Measurements from ENCODE around the gene USP13. TPM values are rescaled to one million over a fixed set of nuclear protein-coding genes. Genes with fewer than 3 reads are reported as not detected.
"Not testable (repeated sequence)": the region's sequence is repeated elsewhere in the genome, so short reads cannot be mapped to it uniquely, and the experiment has no call there.

The USP13 gene, protein sequence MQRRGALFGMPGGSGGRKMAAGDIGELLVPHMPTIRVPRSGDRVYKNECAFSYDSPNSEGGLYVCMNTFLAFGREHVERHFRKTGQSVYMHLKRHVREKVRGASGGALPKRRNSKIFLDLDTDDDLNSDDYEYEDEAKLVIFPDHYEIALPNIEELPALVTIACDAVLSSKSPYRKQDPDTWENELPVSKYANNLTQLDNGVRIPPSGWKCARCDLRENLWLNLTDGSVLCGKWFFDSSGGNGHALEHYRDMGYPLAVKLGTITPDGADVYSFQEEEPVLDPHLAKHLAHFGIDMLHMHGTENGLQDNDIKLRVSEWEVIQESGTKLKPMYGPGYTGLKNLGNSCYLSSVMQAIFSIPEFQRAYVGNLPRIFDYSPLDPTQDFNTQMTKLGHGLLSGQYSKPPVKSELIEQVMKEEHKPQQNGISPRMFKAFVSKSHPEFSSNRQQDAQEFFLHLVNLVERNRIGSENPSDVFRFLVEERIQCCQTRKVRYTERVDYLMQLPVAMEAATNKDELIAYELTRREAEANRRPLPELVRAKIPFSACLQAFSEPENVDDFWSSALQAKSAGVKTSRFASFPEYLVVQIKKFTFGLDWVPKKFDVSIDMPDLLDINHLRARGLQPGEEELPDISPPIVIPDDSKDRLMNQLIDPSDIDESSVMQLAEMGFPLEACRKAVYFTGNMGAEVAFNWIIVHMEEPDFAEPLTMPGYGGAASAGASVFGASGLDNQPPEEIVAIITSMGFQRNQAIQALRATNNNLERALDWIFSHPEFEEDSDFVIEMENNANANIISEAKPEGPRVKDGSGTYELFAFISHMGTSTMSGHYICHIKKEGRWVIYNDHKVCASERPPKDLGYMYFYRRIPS
- 9.1 TPM for total RNA-seq

DNA sequence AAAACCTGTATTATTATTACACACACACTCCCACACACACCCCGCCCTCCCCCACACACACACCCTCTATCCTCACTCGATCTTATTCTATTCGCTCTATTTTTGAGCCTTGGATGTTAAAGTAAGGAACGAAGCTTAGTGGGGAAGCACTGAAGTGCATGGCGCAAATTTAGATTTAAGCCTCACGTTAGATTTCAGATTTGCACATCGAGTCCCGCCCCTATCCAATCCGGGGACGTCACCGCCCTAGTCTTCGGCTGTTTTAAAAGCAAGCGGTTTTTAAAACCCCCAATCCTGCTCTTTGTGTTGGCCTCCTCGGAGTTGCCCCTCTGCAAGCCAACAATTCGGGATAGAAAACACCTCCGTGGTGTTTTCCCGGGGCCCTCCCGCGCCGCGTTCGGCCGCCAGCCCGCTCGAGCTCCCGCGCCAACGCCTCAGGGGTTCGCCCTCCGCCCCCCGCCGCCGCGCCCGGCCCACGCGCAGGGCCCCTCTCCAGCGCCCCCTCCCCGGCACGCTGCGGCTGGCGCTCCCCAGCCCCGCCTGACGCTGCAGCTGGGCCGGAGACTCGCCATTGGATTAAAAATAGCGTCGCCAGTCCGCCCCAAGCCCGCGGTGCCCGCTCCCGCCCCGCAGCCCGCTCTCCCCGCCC, at the start of gene USP13:
USP13 (plus strand) TSS at position 594 of the 649 bp plus-strand sequence. CDS start 186 bp downstream, outside the sequence.
- DNase-seq (ENCODE audit: low spot score), result peak; percentile 52

DNA sequence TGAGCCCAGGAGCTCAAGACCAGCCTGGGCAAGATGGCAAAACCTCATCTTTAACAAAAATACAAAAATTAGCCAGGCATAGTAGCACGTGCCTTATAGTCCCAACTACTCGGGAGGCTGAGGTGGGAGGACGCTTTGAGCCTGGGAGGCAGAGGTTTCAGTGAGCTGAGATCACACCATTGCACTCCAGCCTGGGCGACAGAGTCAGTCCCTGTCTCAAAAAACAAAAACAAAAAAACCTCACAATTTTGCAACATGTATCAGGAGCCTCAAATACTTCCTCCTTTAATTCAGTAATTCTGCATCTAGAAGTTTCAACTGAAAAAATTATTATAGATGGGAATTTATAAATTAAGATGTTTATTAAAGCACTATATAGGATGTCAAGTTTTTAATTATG, 49.5 kb upstream of the USP13 start:
- no peak for DNase-seq (ENCODE audit: low spot score)

DNA sequence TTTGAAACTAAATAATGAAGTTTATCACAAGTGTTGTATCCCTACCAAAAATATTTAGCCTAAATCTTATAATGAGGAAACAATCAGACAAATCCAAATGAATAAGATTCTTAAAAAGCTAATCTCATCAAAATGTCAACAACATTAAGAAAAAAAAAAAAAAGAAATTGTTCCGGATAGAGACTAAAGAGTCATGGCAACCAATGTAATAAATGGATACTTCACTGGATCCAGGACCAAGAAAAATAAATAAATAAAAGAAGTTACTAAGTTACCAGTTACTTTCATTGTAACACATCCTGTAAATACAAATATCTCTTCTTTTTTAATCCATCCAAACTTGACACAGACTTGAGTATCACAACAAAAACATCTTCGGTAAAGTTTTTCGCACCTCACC, 49.0 kb upstream of the USP13 start:
- DNase-seq (ENCODE audit: low spot score), result no peak

DNA sequence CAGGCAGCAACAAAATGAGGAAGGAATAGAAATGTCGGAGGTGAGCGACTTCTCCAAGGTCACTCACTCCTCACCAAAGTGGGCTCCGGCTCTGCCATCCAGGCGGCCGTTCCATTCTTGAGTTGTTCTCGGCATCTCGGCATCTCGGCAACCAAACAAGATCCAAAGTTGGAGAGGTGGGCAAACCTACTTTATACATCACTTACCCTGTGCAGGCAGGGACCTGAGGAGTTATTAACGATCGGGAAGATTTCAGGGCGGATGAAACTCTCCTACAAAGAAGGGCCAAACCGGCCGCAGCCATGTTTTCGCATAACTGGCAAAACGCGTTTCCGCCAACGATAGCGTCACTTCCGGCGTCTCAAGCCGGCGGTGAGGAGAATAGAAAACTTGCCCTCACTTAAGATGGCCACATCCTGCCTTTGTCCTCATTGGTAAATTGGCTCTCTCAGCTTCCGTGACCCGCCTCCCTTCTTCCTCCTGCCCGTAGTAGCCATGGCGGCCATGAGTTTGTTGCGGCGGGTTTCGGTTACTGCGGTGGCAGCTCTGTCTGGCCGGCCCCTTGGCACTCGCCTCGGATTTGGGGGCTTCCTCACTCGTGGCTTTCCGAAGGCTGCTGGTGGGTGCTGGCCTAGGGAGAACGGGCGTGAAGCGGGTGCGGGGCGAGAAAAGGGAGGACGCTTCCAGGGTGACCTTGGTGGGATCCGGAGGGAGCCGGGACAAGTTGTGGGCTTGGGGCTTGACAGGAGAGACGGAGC, 48.3 kb upstream of the USP13 start, which contains the start of the genes MRPL47 and NDUFB5:
MRPL47 (minus strand) TSS at position 318 of the 758 bp plus-strand sequence; CDS start at position 304, 14 bp downstream.
NDUFB5 (plus strand) TSS at position 474 of the 758 bp plus-strand sequence; CDS start at position 496, 22 bp downstream.
- DNase-seq (ENCODE audit: low spot score), result peak; percentile 96

DNA sequence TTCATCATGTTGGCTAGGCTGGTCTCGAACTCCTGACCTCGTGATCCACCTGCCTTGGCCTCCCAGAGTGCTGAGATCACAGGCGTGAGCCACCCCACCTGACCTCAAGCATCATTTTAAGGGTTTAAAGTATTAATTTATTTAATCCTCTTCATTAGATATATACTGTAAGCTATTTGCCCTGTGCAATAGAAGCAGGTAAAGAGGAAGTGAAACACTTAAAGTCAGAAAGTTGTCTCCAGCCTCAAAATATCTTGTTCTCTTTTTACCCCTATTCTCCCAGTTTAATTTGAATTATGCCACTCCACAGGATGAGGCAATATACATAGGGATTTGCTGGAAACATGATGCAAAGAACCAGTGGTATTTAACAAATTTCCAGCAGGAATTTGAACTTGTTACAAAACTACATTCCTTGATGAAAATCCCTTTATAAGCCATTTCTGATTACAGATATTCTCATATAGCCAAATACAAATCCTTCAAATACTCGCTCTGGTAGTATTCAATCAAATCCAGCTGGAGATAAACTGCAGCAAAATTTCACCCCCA, 46.2 kb upstream of the USP13 start:
- DNase-seq (ENCODE audit: low spot score), result no peak

DNA sequence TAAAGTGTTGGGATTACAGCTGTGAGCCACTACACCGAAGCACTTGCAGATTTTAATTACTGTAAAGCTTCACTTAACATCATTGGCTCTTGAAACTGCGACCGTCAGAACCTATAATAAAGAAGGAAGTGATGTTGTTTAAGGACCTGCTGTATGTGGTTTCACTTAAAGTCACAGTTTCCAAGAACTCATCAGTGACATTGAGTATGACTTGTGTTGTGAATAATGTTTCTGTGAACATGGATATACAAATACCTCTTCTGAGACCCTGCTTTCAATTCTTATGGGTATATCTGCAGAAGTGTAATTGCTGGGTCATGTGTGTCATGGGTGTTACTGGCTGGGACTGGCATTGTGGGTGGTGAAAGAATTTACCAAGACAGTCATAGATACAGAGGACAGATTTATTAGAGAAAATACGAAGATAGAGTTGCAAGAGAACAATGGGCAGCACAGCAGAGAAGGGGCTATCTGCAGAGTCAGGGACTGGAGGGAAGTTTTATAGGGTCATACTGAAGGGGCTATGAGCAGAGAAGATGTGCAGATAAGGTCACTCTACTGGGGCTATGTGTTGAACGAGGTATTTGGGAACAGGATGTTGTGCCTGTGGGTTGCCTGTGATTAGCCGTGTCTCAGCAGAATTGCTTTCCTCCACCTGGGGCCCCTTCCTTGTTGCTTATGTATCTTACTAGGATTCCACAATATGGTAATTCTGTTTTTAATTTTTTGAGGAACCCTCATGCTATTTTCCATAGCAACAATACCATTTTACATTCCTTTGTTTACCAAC, 43.7 kb upstream of the USP13 start:
- no peak for DNase-seq (ENCODE audit: low spot score)

DNA sequence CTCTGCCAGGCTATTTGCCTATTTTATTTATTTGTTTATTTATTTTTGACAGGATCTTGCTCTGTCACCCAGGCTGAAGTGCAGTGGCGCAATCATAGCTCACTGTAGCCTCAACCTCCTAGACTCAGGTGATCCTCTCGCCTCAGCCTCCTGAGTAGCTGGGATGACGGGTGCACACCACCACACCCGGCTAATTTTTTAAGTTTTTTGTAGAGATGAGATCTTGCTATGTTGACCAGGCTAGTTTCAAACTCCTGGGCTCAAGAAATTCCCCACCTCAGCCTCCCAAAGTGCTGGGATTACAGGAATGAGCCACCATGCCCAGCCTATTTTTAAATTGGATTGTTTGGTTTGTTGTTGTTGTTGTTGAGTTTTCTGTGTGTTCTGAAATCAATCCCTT, 42.8 kb upstream of the USP13 start:
- no peak for DNase-seq (ENCODE audit: low spot score)

DNA sequence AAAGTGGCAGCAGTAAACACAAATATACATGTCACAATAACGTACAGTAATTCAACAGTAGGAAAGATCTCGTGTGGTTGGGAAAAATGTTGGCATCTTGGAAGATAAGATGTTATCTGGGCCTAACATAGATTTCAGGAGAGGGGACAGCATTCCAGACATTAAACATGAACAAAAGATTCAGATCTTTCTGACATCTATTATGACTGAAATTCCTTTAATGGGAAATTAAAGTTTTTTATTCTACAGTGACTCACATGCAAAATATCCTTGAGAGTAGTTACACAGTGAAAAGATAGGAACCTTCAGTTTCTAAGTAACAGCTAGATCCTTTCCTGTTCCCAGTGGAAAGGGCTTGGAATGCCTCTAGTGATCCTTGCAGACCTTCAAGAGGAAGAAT, 39.0 kb upstream of the USP13 start:
- DNase-seq (ENCODE audit: low spot score), result no peak

DNA sequence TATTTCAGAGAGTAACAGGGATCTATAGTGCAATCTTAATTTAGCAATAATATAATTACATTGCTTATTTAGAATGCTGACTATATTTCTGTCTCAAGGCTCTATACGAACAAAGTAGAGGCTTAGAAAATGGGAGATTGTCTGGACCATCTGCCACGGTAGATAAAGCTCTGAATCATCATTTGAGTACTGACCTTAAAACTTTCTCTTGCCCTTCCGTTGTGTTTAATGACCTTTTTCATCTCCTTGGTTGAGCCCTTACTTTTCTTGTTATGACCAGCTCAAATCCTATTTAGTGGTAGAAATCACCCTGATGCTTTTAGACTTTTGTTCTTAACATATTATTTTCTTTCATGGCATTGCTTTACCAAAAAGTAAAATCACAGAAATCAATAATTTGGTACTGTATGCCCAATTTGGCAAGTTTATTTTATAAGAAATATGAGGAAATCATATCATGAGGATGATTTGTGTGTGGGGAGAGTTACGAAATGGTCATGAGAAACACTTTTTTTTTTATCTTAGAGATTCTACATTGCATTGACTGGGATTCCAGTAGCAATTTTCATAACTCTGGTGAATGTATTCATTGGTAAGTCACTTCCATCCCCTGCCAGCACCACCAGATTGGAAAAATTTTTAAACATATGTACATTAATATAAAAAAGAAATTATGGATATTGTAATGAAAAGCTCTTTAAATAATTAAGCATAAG, 37.2 kb upstream of the USP13 start:
- no peak for DNase-seq (ENCODE audit: low spot score)

DNA sequence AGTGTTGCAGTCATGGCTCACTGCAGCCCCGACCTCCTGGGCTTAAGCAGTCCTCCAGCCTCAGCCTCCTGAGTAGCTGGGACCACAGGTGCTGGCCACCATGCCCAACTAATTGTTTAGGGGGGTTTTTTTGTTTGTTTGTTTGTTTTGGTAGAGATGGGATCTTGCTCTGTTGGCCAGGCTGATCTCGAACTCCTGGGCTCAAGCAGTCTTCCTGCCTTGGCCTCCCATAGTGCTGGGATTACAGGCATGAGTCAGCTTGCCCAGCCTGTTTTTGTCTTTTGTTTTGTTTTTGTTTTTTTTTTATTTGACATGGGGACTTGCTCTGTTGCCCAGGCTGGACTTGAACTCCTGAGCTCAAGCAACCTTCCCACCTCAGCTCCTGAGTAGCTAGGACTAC, 30.8 kb upstream of the USP13 start:
- DNase-seq (ENCODE audit: low spot score), result no peak

DNA sequence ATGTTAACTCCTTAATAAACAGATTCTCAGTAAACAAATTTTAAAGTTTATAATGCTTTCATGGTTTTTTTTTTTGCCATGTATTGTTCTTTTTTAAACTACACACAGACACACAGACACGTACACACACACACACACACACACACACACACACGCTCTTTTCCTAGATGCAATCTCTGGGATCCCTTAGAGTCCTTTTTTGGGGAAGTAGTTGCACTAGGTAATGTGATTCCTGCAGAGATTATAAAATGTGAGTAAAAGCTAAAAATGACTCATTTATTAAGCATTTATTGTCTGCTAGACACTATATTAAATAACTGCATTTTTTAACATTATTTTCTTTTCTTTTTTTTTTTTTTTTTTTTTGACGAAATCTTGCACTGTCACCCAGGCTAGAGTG, 28.4 kb upstream of the USP13 start:
- DNase-seq (ENCODE audit: low spot score), result no peak

DNA sequence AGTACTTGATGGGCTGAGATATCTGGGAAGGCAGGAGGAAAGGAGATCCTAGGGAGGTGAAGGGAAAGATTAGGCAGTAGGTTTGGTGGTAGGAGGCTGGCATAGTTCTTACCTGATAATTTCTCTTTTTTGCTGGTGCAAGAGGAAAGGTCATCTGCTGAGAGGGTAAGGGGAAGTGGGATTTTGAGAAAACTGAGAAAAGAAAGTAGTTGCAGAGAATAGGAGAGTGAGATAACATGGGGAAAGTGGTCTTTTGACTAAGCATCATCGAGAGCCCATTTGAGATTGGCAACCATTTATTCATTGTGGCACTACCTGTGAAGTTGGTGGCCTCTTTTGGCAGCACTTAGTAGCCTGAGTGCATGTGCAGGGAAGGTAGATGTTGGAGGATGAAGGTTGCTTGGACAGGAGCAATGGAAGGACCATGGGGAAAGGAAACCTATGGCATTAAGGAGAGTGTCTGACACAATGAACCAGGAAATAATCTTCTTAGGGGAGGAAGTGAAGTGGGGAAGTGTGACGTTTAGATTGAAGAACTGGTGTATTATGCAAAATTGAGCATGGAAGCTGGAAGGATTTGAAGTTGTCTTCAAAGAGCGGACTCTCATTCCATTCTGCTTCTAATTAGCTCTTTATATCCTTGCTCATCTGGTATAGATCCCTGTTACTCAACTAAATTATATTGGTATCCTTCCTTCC, 21.9 kb upstream of the USP13 start:
- no peak for DNase-seq (ENCODE audit: low spot score)

DNA sequence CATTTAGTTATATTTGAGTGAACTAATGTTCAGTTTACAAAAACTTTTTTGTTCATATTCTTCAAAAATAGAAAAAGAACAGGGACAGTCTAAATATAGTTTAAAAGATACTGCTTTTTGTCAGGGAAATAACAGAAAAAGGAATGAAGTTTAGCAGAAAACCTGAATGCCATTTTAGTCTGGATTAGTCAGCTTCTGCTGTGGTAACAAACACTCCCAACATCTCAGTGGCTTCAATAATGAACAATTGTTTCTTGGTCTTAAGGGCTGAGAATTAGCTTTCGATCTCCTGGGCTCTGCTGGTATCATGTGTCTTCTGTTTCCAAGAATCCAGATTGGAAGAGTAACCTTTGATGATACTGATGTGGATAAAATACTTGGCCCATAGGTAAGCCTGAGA, 12.4 kb upstream of the USP13 start:
- DNase-seq (ENCODE audit: low spot score), result no peak

DNA sequence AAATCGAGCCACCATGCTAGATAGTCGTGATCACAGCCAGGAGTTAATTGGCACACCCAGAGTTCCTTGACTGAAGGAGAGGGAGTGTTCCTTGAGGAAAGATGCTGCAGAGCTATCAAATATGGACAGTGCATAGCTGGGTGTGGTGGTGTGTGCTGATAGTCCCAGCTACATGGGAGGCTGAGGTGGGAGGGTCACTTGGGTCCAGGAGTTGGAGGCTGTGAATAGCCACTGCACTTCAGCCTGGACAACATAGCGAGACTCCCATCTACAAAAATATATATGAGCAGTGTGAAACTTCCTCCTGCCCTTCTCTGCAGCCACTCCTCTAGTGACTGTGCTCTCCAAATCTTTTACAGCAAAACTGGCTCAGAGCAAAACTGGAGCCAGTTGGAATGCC, 10.0 kb upstream of the USP13 start:
- DNase-seq (ENCODE audit: low spot score), result no peak

DNA sequence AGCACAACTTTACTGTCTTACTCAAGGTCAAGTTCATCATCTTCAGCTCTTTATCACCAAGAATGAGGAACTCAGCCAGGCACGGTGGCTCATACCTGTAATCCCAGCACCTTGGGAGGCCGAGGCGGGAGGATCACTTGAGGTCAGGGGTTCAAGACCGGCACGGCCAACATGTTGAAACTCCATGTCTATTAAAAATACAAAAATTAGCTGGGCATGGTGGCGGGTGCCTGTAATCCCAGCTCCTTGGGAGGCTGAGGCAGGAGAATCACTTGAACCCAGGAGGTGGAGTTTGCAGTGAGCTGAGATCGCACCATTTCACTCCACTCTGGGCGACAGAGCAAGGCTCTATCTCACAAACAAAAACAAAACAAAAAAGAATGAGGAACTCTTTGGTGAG, 9.0 kb upstream of the USP13 start:
- DNase-seq (ENCODE audit: low spot score), result not testable (repeated sequence)

DNA sequence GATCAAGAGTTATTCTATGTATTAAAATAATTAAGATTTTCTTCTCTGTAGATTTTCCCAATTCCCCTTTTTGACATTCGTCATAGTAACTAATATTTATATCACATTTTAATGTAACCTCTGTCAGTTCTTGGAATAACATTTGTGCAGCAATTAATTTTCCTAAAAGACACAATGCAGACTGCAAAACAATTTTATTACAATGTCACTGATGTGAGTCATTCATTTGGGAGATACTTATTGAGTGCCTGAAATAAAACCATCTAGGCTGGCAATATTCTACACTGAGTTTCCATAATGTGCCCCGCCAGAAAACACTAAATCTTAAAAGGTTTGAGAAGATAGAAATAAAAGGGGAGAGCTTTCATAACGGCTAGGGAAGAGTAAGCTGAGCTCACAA, 6.7 kb upstream of the USP13 start:
- no peak for DNase-seq (ENCODE audit: low spot score)

DNA sequence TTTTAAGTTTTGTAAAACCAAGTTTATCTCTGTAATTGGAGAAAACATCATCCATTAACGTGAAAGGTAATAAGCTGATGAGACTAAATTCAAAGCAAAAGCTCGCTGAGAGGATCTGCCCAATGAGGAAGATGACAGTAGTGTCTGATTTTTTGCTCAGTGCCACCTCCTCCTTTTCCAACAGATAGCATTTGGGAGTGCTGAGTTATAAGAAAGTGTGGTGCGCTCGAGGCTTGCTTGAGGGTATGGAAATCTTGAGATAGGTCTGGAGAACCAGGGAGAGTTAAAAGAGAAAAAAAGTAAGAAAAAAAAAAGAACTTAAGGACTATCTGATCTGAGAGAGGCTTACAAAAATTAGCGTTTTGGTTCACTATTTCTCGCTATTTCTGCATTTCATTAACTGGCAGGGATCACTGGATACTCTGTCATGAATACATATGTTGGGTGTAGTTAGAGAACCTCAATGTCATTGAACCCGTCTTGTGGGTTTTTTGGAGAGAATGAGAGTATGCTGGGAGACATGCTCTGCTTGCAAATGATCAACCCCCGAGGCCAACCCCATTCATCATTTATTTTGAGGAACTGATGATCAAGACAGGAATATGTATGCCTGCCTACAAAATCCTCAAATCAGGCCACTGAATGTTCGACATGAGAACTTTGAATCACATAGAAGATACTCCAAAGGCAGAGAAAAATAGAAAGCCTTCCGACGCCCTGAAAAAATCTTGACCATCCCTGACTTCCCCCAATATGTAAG, 973 bp upstream of the USP13 start:
- no peak for DNase-seq (ENCODE audit: low spot score)

DNA sequence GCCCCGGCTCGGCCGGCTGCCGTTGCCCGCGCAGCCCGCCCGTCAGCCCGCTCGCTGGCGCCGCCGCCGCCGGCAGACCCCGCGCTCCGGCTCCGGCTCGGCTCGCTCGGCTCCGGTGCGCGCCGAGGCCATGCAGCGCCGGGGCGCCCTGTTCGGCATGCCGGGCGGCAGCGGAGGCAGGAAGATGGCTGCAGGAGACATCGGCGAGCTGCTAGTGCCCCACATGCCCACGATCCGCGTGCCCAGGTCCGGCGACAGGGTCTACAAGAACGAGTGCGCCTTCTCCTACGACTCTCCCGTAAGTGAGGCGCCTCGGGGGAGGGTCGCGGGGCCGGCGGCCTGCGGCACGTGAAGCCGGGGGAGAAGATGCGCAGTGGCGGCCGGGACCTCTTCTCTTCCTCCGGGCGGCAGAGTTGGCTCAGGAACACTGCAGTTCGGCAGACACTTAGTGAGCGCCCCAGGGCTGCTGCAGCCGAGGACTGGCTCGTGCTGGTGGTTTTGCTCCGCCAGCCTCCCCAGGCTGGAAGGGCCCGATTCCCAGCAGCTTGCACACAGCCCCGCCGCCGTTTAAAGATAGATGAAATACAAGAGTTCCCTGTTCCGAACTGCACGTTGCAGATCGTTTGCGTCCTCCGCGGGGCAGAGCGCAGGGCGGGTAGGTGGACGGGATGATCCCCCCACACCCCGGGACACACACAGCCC, 407 bp downstream of the USP13 start:
- peak; percentile 75 for DNase-seq (ENCODE audit: low spot score)

All from ureter (tissue), 1 donor.